ENCODE results near the gene KIF5C. TPM values are rescaled to one million over a fixed set of nuclear protein-coding genes. Genes with fewer than 3 reads are reported as not detected.

Gene KIF5C
- total and polyA plus RNA-seq, 2 experiments from 2014 or later: 45.0 to 49.1 TPM

DNA sequence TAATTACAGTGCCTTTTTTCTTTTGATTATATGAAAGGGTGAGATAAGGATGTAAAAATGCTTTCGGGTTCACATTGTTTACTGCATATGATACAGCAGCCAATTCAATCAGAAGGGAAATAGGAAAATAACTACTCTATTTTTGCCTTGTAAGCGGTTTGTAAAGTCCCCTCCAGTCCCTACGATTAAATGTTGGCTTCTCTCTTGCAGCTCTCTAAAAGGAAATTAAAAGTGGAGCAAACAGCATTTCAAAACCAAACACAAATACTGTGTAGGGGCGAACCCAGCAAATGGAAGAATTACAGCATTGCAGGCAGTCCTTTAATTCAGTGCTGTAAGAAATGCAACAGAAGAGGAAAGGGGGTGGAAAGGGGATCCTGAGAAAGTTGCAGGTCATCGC, 182.4 kb downstream of the KIF5C start:
- Histone ChIP-seq H3F3A (replicated peaks; ENCODE audit: low read depth) (no peaks in the 10 kb centered on the region), H3K4me1 (ENCODE audit: insufficient read depth) (no peaks in the 10 kb centered on the region), H3K4me3 (no peak overlapping the region), H4K20me1 (replicated peaks; ENCODE audit: insufficient read depth) (no peaks in the 10 kb centered on the region), H3K79me2 (replicated peaks; ENCODE audit: insufficient read depth) (no peaks in the 10 kb centered on the region), H3K4me2 (no peak overlapping the region), H2AFZ (no peak overlapping the region), H3K36me3 (ENCODE audit: insufficient read depth) (no peaks in the 10 kb centered on the region), H3K27me3 (ENCODE audit: insufficient read depth) (no peaks in the 10 kb centered on the region), H3K27ac (ENCODE audit: low read depth) (no peak overlapping the region), H3K9me2 (ENCODE audit: insufficient read depth) (no peaks in the 10 kb centered on the region)
- H3K27ac Mint-ChIP-seq: no peak overlapping the region
- no peak overlapping the region for H3K4me3 Mint-ChIP-seq
- no peak for ATAC-seq
- no peaks in the 10 kb centered on the region for H3K9me3 Mint-ChIP-seq
- peaks cover under 1% of the 10 kb centered on the region; the same call in 2 of the 3 replicates for H3K4me1 Mint-ChIP-seq
- H3K36me3 Mint-ChIP-seq (ENCODE audit: low read depth): no peaks in the 10 kb centered on the region
- TF ChIP-seq ZNF114 (CRISPR knock-in tag; IDR thresholded peaks at IDR 0.05) (no peak), STAT1 (IDR thresholded peaks at IDR 0.05; ENCODE audit: unreplicated experiment) (no peak), EZH2 (IDR thresholded peaks at IDR 0.05; ENCODE audit: low read depth, unreplicated experiment) (no peak), NANOG (IDR thresholded peaks at IDR 0.05; ENCODE audit: borderline replicate concordance) (no peak), JUNB (IDR thresholded peaks at IDR 0.05; ENCODE audit: unreplicated experiment) (no peak), ZNF331 (CRISPR knock-in tag; IDR thresholded peaks at IDR 0.05; ENCODE audit: low read depth) (no peak), EZH2phosphoT487 (IDR thresholded peaks at IDR 0.05; ENCODE audit: unreplicated experiment) (no peak), POLR2AphosphoS5 (IDR thresholded peaks at IDR 0.05; ENCODE audit: low read depth) (no peak), CREB1 (CRISPR knock-in tag; IDR thresholded peaks at IDR 0.05; ENCODE audit: low read depth) (no peak)
- TF ChIP-seq, protein P1, sequence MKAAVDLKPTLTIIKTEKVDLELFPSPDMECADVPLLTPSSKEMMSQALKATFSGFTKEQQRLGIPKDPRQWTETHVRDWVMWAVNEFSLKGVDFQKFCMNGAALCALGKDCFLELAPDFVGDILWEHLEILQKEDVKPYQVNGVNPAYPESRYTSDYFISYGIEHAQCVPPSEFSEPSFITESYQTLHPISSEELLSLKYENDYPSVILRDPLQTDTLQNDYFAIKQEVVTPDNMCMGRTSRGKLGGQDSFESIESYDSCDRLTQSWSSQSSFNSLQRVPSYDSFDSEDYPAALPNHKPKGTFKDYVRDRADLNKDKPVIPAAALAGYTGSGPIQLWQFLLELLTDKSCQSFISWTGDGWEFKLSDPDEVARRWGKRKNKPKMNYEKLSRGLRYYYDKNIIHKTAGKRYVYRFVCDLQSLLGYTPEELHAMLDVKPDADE (IDR thresholded peaks at IDR 0.05): no peak
- TF ChIP-seq, protein P2, sequence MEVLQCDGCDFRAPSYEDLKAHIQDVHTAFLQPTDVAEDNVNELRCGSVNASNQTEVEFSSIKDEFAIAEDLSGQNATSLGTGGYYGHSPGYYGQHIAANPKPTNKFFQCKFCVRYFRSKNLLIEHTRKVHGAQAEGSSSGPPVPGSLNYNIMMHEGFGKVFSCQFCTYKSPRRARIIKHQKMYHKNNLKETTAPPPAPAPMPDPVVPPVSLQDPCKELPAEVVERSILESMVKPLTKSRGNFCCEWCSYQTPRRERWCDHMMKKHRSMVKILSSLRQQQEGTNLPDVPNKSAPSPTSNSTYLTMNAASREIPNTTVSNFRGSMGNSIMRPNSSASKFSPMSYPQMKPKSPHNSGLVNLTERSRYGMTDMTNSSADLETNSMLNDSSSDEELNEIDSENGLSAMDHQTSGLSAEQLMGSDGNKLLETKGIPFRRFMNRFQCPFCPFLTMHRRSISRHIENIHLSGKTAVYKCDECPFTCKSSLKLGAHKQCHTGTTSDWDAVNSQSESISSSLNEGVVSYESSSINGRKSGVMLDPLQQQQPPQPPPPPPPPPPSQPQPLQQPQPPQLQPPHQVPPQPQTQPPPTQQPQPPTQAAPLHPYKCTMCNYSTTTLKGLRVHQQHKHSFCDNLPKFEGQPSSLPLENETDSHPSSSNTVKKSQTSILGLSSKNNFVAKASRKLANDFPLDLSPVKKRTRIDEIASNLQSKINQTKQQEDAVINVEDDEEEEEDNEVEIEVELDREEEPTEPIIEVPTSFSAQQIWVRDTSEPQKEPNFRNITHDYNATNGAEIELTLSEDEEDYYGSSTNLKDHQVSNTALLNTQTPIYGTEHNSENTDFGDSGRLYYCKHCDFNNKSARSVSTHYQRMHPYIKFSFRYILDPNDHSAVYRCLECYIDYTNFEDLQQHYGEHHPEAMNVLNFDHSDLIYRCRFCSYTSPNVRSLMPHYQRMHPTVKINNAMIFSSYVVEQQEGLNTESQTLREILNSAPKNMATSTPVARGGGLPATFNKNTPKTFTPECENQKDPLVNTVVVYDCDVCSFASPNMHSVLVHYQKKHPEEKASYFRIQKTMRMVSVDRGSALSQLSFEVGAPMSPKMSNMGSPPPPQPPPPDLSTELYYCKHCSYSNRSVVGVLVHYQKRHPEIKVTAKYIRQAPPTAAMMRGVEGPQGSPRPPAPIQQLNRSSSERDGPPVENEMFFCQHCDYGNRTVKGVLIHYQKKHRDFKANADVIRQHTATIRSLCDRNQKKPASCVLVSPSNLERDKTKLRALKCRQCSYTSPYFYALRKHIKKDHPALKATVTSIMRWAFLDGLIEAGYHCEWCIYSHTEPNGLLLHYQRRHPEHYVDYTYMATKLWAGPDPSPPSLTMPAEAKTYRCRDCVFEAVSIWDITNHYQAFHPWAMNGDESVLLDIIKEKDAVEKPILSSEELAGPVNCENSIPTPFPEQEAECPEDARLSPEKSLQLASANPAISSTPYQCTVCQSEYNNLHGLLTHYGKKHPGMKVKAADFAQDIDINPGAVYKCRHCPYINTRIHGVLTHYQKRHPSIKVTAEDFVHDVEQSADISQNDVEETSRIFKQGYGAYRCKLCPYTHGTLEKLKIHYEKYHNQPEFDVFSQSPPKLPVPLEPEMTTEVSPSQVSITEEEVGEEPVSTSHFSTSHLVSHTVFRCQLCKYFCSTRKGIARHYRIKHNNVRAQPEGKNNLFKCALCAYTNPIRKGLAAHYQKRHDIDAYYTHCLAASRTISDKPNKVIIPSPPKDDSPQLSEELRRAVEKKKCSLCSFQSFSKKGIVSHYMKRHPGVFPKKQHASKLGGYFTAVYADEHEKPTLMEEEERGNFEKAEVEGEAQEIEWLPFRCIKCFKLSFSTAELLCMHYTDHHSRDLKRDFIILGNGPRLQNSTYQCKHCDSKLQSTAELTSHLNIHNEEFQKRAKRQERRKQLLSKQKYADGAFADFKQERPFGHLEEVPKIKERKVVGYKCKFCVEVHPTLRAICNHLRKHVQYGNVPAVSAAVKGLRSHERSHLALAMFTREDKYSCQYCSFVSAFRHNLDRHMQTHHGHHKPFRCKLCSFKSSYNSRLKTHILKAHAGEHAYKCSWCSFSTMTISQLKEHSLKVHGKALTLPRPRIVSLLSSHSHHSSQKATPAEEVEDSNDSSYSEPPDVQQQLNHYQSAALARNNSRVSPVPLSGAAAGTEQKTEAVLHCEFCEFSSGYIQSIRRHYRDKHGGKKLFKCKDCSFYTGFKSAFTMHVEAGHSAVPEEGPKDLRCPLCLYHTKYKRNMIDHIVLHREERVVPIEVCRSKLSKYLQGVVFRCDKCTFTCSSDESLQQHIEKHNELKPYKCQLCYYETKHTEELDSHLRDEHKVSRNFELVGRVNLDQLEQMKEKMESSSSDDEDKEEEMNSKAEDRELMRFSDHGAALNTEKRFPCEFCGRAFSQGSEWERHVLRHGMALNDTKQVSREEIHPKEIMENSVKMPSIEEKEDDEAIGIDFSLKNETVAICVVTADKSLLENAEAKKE (CRISPR knock-in tag; IDR thresholded peaks at IDR 0.05): no peak
- TF ChIP-seq, protein P3, sequence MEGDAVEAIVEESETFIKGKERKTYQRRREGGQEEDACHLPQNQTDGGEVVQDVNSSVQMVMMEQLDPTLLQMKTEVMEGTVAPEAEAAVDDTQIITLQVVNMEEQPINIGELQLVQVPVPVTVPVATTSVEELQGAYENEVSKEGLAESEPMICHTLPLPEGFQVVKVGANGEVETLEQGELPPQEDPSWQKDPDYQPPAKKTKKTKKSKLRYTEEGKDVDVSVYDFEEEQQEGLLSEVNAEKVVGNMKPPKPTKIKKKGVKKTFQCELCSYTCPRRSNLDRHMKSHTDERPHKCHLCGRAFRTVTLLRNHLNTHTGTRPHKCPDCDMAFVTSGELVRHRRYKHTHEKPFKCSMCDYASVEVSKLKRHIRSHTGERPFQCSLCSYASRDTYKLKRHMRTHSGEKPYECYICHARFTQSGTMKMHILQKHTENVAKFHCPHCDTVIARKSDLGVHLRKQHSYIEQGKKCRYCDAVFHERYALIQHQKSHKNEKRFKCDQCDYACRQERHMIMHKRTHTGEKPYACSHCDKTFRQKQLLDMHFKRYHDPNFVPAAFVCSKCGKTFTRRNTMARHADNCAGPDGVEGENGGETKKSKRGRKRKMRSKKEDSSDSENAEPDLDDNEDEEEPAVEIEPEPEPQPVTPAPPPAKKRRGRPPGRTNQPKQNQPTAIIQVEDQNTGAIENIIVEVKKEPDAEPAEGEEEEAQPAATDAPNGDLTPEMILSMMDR (conservative IDR thresholded peaks at IDR 0.05; ENCODE audit: low read depth in 2 of 2): no peak
- TF ChIP-seq, protein P4, sequence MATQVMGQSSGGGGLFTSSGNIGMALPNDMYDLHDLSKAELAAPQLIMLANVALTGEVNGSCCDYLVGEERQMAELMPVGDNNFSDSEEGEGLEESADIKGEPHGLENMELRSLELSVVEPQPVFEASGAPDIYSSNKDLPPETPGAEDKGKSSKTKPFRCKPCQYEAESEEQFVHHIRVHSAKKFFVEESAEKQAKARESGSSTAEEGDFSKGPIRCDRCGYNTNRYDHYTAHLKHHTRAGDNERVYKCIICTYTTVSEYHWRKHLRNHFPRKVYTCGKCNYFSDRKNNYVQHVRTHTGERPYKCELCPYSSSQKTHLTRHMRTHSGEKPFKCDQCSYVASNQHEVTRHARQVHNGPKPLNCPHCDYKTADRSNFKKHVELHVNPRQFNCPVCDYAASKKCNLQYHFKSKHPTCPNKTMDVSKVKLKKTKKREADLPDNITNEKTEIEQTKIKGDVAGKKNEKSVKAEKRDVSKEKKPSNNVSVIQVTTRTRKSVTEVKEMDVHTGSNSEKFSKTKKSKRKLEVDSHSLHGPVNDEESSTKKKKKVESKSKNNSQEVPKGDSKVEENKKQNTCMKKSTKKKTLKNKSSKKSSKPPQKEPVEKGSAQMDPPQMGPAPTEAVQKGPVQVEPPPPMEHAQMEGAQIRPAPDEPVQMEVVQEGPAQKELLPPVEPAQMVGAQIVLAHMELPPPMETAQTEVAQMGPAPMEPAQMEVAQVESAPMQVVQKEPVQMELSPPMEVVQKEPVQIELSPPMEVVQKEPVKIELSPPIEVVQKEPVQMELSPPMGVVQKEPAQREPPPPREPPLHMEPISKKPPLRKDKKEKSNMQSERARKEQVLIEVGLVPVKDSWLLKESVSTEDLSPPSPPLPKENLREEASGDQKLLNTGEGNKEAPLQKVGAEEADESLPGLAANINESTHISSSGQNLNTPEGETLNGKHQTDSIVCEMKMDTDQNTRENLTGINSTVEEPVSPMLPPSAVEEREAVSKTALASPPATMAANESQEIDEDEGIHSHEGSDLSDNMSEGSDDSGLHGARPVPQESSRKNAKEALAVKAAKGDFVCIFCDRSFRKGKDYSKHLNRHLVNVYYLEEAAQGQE (IDR thresholded peaks at IDR 0.05; ENCODE audit: unreplicated experiment): no peak
- H3K27me3 Mint-ChIP-seq (ENCODE audit: insufficient read depth, low read depth, poor library complexity): peaks cover 2% of the 10 kb centered on the region
- DNase-seq (ENCODE audit: low spot score): no peak

Data from GM23338 (cell line).